AG09309 (cell line): Measurements from ENCODE around the gene COL6A5.

Experiments used
- DNase-seq: peaks from one replicate; pipeline ENCODE4 v3.0.0-alpha.2; 2010; ENCODE audit warnings: low read depth
- H3K4me3 ChIP-seq: 2 replicates; pipeline ENCODE4 v1.5.1; 2011; ENCODE audit warnings: mild to moderate bottlenecking, low read depth, low read length, moderate library complexity; ENCODE audit not compliant: control insufficient read depth
- TF ChIP-seq, protein P1 (sequence below): IDR thresholded peaks from 2 replicates; pipeline ENCODE4 v1.5.1; 2011; ENCODE audit warnings: mild to moderate bottlenecking, low read depth, low read length, inconsistent platforms; ENCODE audit not compliant: insufficient read depth, control insufficient read depth; ENCODE audit errors: missing control alignments

Gene COL6A5

DNA sequence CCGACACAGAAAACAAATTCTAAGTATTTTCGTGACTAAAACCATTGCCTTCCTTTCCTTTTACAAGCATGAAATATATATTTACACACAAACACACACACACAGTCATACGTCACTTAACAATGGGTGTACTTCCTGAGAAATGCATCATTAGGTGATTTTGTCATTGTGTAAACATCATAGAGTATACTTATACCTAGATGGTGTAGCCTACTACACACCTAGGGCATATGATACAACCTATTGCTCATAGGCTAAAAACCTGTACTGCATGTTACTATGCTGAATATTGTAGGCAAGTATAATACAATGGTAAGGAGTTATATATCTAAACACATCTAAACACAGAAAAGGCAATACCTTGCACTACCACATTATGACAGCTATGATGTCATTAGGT lies 28.6 kb downstream of the COL6A5 start:
- no peak for DNase-seq
- H3K4me3 ChIP-seq = no peak overlapping the region
- TF ChIP-seq, protein P1, sequence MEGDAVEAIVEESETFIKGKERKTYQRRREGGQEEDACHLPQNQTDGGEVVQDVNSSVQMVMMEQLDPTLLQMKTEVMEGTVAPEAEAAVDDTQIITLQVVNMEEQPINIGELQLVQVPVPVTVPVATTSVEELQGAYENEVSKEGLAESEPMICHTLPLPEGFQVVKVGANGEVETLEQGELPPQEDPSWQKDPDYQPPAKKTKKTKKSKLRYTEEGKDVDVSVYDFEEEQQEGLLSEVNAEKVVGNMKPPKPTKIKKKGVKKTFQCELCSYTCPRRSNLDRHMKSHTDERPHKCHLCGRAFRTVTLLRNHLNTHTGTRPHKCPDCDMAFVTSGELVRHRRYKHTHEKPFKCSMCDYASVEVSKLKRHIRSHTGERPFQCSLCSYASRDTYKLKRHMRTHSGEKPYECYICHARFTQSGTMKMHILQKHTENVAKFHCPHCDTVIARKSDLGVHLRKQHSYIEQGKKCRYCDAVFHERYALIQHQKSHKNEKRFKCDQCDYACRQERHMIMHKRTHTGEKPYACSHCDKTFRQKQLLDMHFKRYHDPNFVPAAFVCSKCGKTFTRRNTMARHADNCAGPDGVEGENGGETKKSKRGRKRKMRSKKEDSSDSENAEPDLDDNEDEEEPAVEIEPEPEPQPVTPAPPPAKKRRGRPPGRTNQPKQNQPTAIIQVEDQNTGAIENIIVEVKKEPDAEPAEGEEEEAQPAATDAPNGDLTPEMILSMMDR = no peak

GRCh38 chr3:130374908-130375307 lies 29.4 kb downstream of the COL6A5 start:
- TF ChIP-seq, protein P1 = no peak
- no peak overlapping the region for H3K4me3 ChIP-seq
- no peak for DNase-seq

DNA sequence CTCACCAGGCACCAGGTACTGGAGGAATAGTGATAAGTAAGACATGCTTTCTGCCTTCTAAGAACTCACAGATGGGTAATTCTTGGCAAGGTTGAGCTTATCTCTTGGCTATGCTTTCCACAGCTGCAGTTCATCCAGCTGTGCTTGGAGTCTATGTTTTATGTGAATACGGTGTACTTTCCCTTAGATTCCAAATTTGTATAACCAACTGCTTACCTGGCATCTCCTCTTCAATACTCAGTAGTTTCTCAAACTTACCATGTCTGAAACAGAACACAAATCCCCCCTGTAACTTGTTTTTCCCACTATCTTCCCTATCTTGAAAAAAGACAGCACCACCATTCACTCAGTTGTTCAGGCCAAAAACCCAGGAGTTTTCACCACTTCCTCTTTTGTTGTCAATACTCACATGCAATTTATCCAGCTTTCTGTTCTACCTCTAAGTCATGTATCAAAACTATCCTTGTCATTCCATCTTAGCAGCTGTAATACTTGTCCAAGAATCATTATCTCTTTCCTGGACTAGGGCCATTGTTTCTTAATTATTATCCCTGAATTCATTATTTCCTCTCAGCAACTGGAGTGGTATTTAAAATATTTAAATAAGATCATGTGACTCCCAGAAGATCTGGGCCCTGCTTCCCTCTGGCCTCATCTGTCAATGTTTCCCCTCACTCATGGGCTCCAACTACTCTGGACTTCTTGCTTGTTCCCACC lies 32.6 kb downstream of the COL6A5 start:
- TF ChIP-seq, protein P1 = no peak
- DNase-seq = no peak
- no peak overlapping the region for H3K4me3 ChIP-seq

DNA sequence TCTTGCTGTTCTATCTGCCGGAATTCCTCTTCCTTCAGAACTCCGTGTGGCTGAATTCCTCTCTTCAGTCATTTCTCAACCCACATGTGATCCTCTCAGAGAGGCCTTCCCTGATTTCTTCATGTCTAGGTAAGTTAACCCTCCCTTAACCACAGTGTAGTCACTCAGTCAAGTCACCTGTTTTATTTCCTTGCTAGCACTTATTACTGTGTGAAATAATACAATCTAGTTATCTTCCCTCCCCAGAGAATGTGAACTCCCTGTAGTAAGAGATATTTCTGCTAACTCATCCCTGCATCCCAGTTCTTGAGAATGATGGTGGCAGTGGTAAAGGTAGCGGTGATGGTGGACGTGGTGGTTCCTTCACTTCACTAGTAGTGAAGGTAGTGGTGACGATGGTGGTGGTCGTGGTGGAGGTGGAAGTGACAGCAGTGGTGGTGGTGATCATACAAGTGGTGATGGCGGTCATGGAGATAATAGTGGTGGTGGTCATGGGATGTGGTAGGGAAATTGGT lies 33.3 kb downstream of the COL6A5 start:
- TF ChIP-seq, protein P1 = no peak
- no peak overlapping the region for H3K4me3 ChIP-seq
- no peak for DNase-seq

GRCh38 chr3:130379274-130379673 lies 33.8 kb downstream of the COL6A5 start:
- TF ChIP-seq, protein P1 = no peak
- H3K4me3 ChIP-seq = no peak overlapping the region
- DNase-seq = no peak

DNA sequence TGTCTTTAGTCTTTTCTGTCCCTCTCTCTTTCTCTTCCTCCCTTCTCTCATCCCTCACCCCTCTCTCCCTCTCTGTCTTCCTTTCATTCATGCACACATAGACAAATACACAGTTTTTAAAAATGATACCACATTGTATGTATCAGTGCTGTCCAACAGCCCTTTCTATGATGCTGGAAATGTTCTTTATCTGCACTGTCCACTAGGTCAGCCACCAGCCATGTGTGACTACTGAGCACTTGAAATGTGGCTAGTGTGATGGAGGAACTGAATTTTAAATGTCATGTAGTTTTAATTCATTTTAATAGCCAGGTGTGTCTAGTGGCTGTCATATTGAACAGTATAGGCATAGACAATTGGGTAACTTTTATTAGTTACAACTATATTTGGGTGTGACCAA lies 34.9 kb downstream of the COL6A5 start:
- TF ChIP-seq, protein P1 = no peak
- DNase-seq = no peak
- H3K4me3 ChIP-seq = no peak overlapping the region

DNA sequence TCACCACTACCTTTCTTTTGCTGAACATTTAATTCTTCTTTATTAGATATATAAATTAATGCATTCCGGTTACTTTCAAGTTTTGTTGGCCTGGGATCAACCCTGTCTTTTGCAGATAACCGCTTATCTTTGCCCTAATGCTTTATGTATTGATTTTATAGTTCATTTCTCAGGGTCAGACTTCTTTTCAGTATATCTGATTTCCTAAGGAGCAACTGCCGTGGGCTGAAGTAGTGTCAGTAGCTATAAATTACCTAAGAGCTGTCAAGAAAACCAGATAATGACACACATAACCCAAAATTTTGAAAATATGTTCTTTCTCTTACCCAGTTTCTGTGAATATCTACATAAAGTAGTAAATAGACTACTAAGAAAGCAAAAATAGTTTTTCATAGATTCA lies 38.0 kb downstream of the COL6A5 start:
- no peak overlapping the region for H3K4me3 ChIP-seq
- TF ChIP-seq, protein P1 = no peak
- no peak for DNase-seq
